H9 (cell line): ENCODE measurements around the gene LHPP. TPM values are rescaled to one million over a fixed set of nuclear protein-coding genes. Genes with fewer than 3 reads are reported as not detected.
A peak's percentile ranks its signal among the peaks of the same experiment; 100 is the strongest.

ENCODE experiments used
- DNase-seq: peaks from one replicate; pipeline ENCODE4 v3.0.0-alpha.2; 2017
- H2AFZ ChIP-seq: one replicate; pipeline ENCODE4 v1.6.1; 2013; ENCODE audit warnings: mild to moderate bottlenecking, low read length, control low read depth, moderate library complexity
- H2AK5ac ChIP-seq: 2 replicates; pipeline ENCODE4 v1.6.1; 2013; ENCODE audit warnings: low read length, control low read depth, mixed read lengths; ENCODE audit not compliant: insufficient read length
- H2BK120ac ChIP-seq: one replicate; pipeline ENCODE4 v1.6.1; 2013; ENCODE audit warnings: low read depth, mild to moderate bottlenecking, low read length, control low read depth, inconsistent platforms; ENCODE audit not compliant: poor library complexity, severe bottlenecking
- H2BK12ac ChIP-seq: 2 replicates; pipeline ENCODE4 v1.6.1; 2013; ENCODE audit warnings: low read length, control low read depth, mixed read lengths, low read depth; ENCODE audit not compliant: insufficient read length
- H2BK15ac ChIP-seq: 2 replicates; pipeline ENCODE4 v1.6.1; 2013; ENCODE audit warnings: low read depth, low read length, control low read depth
- H2BK20ac ChIP-seq: one replicate; pipeline ENCODE4 v1.6.1; 2013; ENCODE audit warnings: low read depth, mild to moderate bottlenecking, low read length, control low read depth, inconsistent platforms; ENCODE audit not compliant: poor library complexity, severe bottlenecking
- H2BK5ac ChIP-seq: 2 replicates; pipeline ENCODE4 v1.6.1; 2013; ENCODE audit warnings: low read length, control low read depth, mixed read lengths; ENCODE audit not compliant: insufficient read length
- H3K14ac ChIP-seq: 2 replicates; pipeline ENCODE4 v1.6.1; 2013; ENCODE audit warnings: low read length, control low read depth; ENCODE audit not compliant: insufficient read depth
- H3K18ac ChIP-seq: 2 replicates; pipeline ENCODE4 v1.6.1; 2013; ENCODE audit warnings: low read depth, mild to moderate bottlenecking, mixed read lengths, low read length, control low read depth; ENCODE audit not compliant: insufficient read length
- H3K23ac ChIP-seq: 2 replicates; pipeline ENCODE4 v1.6.1; 2013; ENCODE audit warnings: low read length, control low read depth, mixed read lengths, low read depth; ENCODE audit not compliant: insufficient read length
- H3K23me2 ChIP-seq: 2 replicates; pipeline ENCODE4 v1.6.1; 2013; ENCODE audit warnings: low read depth, mild to moderate bottlenecking, mixed read lengths, low read length, control low read depth; ENCODE audit not compliant: insufficient read length, poor library complexity, severe bottlenecking
- H3K27ac ChIP-seq: 2 replicates; pipeline ENCODE4 v1.5.1; 2013; ENCODE audit warnings: low read length, control low read depth, mixed read lengths, low read depth; ENCODE audit not compliant: insufficient read length
- H3K27me3 ChIP-seq: 2 replicates; pipeline ENCODE4 v1.6.1; 2013; ENCODE audit warnings: low read length, control low read depth, inconsistent platforms; ENCODE audit not compliant: insufficient read depth
- H3K4ac ChIP-seq: 2 replicates; pipeline ENCODE4 v1.6.1; 2013; ENCODE audit warnings: low read depth, mild to moderate bottlenecking, control low read depth, inconsistent platforms, low read length, moderate library complexity
- H3K4me1 ChIP-seq: 2 replicates; pipeline ENCODE4 v1.6.1; 2013; ENCODE audit warnings: low read length, control low read depth, inconsistent platforms; ENCODE audit not compliant: insufficient read depth
- H3K4me2 ChIP-seq: 2 replicates; pipeline ENCODE4 v1.6.1; 2013; ENCODE audit warnings: low read length, control low read depth, mixed read lengths; ENCODE audit not compliant: insufficient read length, insufficient read depth
- H3K56ac ChIP-seq: 2 replicates; pipeline ENCODE4 v1.6.1; 2013; ENCODE audit warnings: low read depth, mild to moderate bottlenecking, mixed read lengths, low read length, control low read depth; ENCODE audit not compliant: insufficient read length
- H3K79me1 ChIP-seq: 2 replicates; pipeline ENCODE4 v1.6.1; 2013; ENCODE audit warnings: low read depth, mild to moderate bottlenecking, moderate library complexity, low read length, control low read depth, inconsistent platforms; ENCODE audit not compliant: insufficient read depth, poor library complexity, severe bottlenecking
- H3K79me2 ChIP-seq: 2 replicates; pipeline ENCODE4 v1.6.1; 2013; ENCODE audit warnings: low read length, control low read depth, inconsistent platforms; ENCODE audit not compliant: insufficient read depth
- H3K9ac ChIP-seq: 2 replicates; pipeline ENCODE4 v1.6.1; 2013; ENCODE audit warnings: low read length, control low read depth, mixed read lengths; ENCODE audit not compliant: insufficient read length; ENCODE audit errors: extremely low read depth
- H3K9me3 ChIP-seq: one replicate; pipeline ENCODE4 v1.6.1; 2013; ENCODE audit warnings: low read depth, low read length, inconsistent platforms; ENCODE audit not compliant: control insufficient read depth
- H3T11ph ChIP-seq: one replicate; pipeline ENCODE4 v1.6.1; 2013; ENCODE audit warnings: mild to moderate bottlenecking, low read length, control low read depth, inconsistent platforms
- H4K20me1 ChIP-seq: one replicate; pipeline ENCODE4 v1.6.1; 2013; ENCODE audit not compliant: control insufficient read depth, insufficient read length, insufficient read depth
- H4K5ac ChIP-seq: 2 replicates; pipeline ENCODE4 v1.6.1; 2013; ENCODE audit warnings: low read depth, mild to moderate bottlenecking, mixed read lengths, low read length, control low read depth; ENCODE audit not compliant: insufficient read length
- H4K8ac ChIP-seq: replicated peaks from 2 replicates; pipeline ENCODE4 v1.6.1; 2013; ENCODE audit warnings: low read length, control low read depth, mixed read lengths, low read depth; ENCODE audit not compliant: insufficient read length
- H4K91ac ChIP-seq: 2 replicates; pipeline ENCODE4 v1.6.1; 2013; ENCODE audit warnings: low read depth, mild to moderate bottlenecking, moderate library complexity, mixed read lengths, low read length, control low read depth; ENCODE audit not compliant: insufficient read length
- H3K27ac Mint-ChIP-seq, 3 experiments: 2 replicates in 2 of 3; 3 replicates in 1 of 3; pipeline ENCODE4 v1.8.0; 2020 to 2021; ENCODE audit warnings: mixed read lengths in 3 of 3, mild to moderate bottlenecking in 1 of 3, moderate library complexity in 1 of 3
- H3K27me3 Mint-ChIP-seq: 2 replicates; pipeline ENCODE4 v1.8.0; 2021; ENCODE audit warnings: low read depth, mild to moderate bottlenecking, moderate library complexity, mixed read lengths
- H3K36me3 Mint-ChIP-seq, 3 experiments: 2 replicates in 2 of 3; 3 replicates in 1 of 3; pipeline ENCODE4 v1.8.0; 2020 to 2021; ENCODE audit warnings: low read depth in 3 of 3, mixed read lengths in 3 of 3; ENCODE audit not compliant: insufficient read depth in 1 of 3
- H3K4me1 Mint-ChIP-seq, 2 experiments: 2 replicates each; pipeline ENCODE4 v1.8.0; 2020; ENCODE audit warnings: mixed read lengths in 2 of 2
- H3K4me3 Mint-ChIP-seq, 2 experiments: 2 replicates in 1 of 2; 3 replicates in 1 of 2; pipeline ENCODE4 v1.8.0; 2020 to 2021; ENCODE audit warnings: mild to moderate bottlenecking in 2 of 2, mixed read lengths in 2 of 2, moderate library complexity in 1 of 2
- H3K9me3 Mint-ChIP-seq, 2 experiments: 2 replicates in 1 of 2; 3 replicates in 1 of 2; pipeline ENCODE4 v1.8.0; 2020; ENCODE audit warnings: mild to moderate bottlenecking in 2 of 2, mixed read lengths in 2 of 2, moderate library complexity in 1 of 2
- CTCF ChIP-seq: fragments of 200-600 bp; sonication (generic); conservative IDR thresholded peaks from 3 replicates; pipeline ENCODE4 v1.8.0; 2021; ENCODE audit warnings: antibody characterized with exemption, mild to moderate bottlenecking
- WGBS: extraction: QIAGEN DNeasy Blood & Tissue Kit; methylation state at CpG from one replicate; pipeline ENCODE4 v1.1.7; 2013; ENCODE audit warnings: missing lambda C conversion rate, low lambda C conversion rate, mixed read lengths; ENCODE audit not compliant: insufficient read length; ENCODE audit errors: extremely low coverage; 5-methylcytosine and 5-hydroxymethylcytosine counted together
- total RNA-seq: library from RNA; stranded (reverse); gene quantifications from 2 replicates; pipeline ENCODE4 v1.2.1, GENCODE V29; 2021

The LHPP gene
- total RNA-seq, 1 experiment from 2014 or later = 29.6 TPM

- Histone ChIP-seq H3K79me1 (no peaks in the 10 kb centered on the region), H3K23me2 (no peaks in the 10 kb centered on the region), H3K56ac (no peak overlapping the region), H2AK5ac (no peak overlapping the region), H2BK120ac (no peak overlapping the region), H4K5ac (no peak overlapping the region), H2BK12ac (no peak overlapping the region), H3K23ac (no peak overlapping the region), H4K91ac (no peak overlapping the region), H2BK20ac (no peak overlapping the region), H3K27me3 (no peaks in the 10 kb centered on the region), H3T11ph (no peak overlapping the region), H3K4me1 (peaks cover 8% of the 10 kb centered on the region; the same call in 1 of the 2 replicates), H3K27ac (no peak overlapping the region), H2BK15ac (no peak overlapping the region), H3K9ac (no peak overlapping the region), H3K4ac (no peak overlapping the region), H4K20me1 (peaks cover 4% of the 10 kb centered on the region), H4K8ac (no peak overlapping the region), H2BK5ac (no peak overlapping the region), H3K79me2 (no peaks in the 10 kb centered on the region), H3K14ac (no peak overlapping the region), H2AFZ (no peak overlapping the region), H3K4me2 (no peak overlapping the region), H3K18ac (no peak overlapping the region), H3K9me3 (no peaks in the 10 kb centered on the region)
- Mint-ChIP-seq H3K9me3 (peaks cover 2% of the 10 kb centered on the region in 2 experiments; a peak in 3 of 5 replicates), H3K4me1 (peaks cover 36 to 39% of the 10 kb centered on the region in 2 experiments), H3K27me3 (no peaks in the 10 kb centered on the region), H3K36me3 (peaks cover 6 to 11% (median 11%) of the 10 kb centered on the region in 3 experiments), H3K4me3 (no peak overlapping the region), H3K27ac (peak overlapping the region in 2 of 3 experiments; percentile 26 to 41; a peak in 2 of 7 replicates)
- TF ChIP-seq CTCF = no peak
- no peak for DNase-seq
- no CpG with 5 or more reads among the region's 5 CpGs for whole genome bisulfite sequencing
Measured at GRCh38 chr10:124480860-124481259, 19.2 kb downstream of the LHPP start.
